Hepatic stellate cell (primary cell): ENCODE measurements around the gene ZNF641.

Experiments
- DNase-seq: peaks from one replicate; pipeline ENCODE4 v3.0.0; 2011; ENCODE audit warnings: low spot score

ZNF641 gene

DNA sequence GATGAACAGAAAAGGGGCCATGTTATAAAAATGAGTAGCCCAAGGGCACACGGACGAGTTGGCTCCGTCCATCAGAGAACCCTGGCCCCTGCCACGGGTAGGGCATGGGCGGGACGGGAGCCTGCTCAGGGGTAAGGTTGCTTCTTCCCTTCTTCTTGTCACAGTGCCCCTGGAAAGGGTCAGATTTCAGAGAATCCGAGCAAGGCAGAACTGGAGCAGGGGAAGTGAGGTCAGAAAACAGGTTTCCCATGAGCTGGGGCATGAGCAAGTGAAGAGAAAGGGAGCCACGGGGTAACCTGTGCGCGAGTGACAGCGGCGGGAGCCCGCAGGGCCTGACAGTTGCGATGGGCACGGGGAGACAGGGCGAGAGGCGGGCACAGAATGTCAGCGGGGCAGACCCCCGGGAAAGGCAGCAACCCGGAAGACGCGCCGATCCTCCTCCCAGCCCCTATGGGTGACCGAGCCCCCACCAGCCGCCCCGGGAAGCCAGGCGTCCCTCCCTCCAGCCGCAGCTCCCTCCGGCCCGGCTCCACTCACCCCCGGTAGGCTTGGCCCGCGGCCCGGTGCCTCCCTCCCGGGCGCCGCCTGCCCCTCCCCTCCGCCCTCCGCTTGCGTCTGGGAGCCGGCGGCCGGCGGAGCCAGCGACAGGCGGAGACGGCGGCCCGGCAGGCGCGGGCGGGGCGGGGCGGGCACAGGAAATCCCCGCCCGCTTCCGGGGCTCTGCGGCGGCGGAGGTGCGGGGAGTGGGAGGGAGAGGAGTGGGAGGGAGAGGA is at the start of gene ZNF641:
TSS of gene ZNF641 (minus strand) at position 671 of the 773 bp plus-strand sequence. CDS start 2,829 bp downstream, outside the sequence.
- peak; percentile 61 for DNase-seq

DNA sequence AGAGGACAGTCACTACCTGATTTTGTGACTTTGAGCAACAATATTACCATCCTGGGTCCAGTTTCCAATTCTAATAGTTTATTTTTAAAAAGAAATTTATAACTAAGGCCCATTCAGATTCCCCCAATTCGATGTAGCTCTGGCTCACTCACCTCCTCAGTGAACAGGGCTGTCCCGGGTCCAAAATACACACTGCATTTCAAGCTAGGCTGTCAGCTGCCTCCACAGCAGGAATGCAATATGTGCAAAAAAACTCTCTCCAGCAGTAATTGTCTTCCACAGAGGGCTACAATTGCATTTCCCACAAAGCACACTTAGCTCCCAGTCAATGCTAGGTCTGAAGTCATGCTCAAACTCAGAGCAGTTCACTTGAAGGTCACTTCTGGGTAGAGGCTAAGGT is 39.3 kb upstream of the ZNF641 start:
- DNase-seq: no peak

DNA sequence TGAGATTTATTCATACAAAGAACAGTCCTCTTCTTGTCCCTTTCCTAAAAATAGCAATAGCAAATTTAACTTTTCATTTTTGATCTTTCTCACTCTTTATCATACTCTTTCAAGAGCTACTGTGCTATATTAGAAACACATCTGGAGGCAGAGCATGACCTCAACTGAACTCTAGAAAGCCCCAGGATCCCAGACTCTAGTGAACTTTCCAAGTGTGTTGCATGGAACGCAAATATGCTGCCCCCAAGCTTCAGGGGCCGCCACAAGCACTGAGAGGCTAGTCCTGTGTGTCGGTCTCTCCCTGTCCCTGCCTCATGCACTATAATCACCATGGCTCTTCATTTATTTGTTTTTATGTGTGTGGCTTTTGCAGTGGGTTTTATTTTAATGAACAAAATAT is 38.7 kb upstream of the ZNF641 start:
- DNase-seq: no peak

DNA sequence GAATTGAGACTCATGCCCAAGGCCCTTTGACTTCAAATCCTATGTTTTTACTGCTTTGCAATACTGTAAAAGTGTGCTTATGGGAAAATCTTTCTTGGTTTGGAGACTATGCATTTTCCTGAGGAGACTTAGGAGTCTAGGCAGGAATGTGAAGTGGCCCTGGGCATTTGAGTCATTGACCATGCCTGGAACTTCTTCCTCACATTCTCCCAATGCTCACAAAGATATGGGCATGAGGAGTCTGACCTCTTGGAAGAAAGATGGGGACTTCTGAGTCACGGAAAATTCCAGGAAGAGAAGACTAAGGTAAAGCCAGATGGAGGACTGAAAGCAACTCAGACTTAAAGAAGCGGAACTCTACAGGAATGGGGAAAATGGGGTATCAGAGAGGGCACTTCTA is 38.2 kb upstream of the ZNF641 start:
- DNase-seq: no peak

DNA sequence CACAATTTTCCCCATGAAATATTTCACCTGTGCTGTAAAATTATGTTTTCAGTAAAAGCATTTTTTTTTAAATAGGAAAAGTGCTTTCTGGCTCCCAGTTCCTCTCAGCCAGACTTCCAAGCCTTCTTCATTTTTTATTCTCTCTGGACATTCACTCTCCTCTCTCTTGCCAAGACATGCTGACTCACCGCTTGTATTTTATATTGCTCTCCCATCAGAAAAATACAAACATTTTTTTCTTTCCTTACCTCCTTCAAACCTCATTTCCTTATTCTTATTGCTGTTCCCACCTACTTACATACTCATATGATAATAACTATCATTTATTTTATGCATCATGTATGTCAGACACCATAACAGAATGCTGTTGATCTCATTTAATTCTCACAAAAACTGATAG is 37.7 kb upstream of the ZNF641 start:
- no peak for DNase-seq

DNA sequence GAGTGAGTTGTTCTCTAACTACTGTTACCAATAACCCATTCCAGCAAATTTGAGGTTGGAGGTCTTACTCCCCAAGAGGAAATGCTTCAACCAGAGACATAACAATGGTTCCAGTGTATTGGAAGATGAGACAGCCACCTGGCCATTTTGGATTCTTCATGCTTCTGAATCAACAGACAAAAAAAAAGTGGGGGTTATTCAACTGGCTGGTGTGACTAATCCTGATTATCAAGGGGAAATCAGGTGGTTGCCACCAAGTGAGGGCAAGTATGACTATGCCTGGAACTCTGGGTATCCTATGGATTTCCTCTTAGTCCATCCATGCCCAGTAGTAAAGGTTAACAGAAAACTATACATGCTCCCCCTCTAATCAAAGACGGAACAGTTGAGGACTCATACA is 29.9 kb upstream of the ZNF641 start:
- no peak for DNase-seq

DNA sequence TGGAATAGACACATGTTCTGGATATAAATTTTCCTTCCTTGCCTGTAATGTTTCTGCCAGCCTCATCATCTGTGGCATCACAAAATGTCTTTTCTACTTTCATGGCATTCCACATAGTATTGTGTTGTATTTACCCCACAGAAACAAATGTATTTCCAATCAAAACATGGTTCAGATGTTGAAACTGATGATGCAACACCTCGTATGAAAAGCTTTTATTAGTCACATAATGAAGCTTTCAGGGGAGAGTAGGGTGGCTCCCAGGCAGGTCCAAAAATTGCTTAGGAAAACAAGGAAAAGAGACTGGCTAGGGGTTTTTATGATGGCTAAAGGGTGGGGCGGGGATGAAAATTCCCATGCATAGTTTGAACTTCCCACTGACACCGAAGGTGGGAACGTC is 29.1 kb upstream of the ZNF641 start:
- no peak for DNase-seq

DNA sequence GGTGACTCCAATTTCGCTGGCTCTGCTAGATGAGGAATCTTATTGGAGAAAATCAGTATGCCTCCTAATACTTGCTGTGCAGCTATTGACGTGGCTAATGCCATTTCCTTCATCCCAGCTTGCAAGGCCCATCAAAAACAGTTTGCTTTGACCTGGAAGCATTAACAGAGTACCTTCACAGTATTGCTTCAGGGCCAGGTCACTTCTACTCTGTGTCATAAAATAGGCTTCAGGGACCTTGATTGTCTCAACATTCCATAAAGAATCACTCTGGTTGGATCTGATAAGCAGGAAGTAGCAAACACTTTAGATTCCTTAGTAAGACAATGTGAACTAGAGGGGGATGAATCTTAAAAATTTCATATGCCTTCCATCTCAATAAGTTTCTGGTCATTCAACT is 26.9 kb upstream of the ZNF641 start:
- DNase-seq: no peak

DNA sequence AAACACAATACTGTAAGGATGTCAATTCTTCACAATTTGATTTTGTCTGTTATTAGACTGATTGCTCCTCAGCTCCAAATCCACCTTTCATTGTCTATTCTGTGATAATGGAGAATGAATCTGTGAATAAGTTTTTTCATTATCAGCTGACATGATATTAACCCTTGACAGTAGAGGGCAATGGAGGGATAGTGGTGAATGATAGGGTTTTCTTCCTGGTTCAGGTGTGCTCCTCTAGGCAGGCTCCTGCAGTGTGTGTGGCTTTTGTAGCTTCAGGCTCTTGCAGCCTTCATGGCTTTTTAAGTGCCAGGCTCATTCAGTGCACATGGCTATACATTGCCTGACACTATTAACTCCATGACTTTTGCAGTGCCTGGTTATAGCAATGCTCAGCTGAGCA is 23.4 kb upstream of the ZNF641 start:
- no peak for DNase-seq

DNA sequence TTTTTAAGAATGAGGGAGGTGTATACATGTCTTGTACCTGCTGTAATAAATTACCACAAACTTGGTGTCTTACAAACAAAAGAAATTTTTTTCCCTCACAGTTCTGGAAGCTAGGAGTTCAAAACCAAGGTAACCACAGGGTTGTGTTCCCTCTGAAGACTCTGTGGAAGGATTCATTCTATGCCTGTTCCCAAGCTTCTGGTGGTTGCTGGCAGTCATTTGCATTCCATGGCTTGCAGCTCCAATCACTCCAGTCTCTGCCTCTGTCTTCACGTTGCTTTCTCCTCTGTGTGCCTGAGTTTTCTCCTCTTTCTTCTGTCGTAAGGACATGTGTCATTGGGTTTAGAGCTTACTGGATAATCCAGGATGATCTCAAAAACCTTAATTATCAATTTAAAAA is 15.4 kb upstream of the ZNF641 start:
- no peak for DNase-seq

DNA sequence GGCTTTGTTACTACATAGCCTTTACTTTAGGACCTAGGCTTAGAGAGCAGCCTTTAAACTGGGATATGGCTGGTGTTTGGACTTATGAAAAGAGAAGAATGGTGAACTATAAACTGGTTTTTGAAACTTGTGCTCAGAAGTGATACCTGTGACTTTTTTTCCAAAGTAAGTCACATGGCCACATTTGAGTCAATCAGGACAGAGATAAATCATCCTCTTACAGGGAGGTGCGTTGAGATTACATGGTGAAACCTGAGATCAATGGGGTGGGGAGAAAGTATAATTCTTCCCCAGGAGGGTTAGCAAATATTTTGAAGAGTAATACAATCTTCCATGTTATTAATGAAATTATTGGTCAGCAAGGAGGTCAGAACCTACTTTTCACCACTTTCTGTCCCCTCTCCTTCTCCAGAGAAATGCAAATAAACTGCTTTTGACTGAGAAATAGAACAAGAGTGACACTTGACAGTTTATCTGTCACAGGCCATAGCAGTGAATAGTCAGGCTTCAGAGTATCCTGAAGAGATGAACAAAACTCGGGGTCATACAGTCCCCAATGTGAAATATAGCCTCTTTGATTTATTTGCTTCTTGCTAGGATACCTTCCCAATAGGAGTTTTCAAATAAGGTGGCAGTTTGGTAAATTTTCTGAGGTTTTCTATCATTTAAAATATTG is 11.1 kb upstream of the ZNF641 start:
- no peak for DNase-seq

DNA sequence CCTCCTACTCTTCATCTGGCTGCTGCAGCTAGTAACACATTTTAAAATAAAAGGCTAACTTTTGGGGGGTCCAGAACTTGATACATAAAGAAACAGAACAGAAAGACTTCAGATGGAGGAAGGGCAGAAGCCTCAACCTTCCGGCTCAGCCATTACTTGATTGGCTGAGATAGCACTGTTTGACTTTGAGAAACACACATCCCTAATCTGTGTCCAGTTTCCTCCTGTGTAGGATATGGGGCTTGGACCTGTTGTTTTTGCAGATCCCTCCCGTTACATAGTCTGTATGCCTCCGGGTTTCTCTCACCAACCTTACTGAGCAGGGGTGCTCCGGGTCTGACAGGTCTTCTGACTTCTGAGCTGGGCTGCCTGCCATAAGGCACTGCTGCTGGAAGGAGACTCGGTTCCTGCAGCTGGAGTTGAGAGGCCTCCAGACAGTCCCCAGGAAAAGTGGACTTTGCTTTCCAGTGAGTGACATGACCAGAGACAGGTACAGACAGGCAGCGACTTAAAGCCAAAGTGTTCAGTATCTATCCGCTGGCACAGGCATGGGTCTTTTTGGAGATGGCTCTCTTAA is 8.3 kb upstream of the ZNF641 start:
- DNase-seq: no peak

DNA sequence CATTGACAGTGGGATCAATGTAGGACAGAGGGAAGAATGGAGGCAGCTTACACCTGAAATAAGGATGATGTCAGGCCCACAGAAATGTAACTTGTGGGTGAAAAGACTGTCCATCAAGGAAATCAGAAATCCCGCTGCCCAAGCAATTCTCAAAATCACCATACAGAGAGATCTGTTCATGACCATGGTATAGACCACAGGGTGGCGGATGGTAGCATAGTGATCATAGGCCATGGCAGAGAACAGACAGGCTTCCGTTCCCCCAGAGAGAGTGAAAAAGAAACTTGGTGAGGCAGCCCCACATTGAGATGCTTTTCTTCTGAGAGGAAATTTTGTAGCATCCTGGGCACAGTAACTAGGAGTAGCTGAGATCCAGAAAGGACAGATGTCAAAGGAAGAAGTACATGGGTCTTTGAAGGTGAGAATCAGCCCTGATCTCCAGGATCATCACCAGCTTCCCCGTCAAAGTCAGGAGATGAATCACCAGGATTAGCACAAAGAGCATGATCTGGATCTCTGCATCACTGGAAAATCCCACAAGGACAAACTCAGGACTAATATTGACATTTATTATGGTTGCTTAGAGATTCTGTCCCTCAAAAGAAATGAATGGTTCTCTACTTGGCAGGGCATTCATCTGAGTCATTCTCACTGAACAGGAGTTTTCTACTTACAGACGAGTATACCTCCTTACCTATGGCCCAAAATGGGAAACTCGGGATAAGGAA is 5.5 kb upstream of the ZNF641 start:
- no peak for DNase-seq

DNA sequence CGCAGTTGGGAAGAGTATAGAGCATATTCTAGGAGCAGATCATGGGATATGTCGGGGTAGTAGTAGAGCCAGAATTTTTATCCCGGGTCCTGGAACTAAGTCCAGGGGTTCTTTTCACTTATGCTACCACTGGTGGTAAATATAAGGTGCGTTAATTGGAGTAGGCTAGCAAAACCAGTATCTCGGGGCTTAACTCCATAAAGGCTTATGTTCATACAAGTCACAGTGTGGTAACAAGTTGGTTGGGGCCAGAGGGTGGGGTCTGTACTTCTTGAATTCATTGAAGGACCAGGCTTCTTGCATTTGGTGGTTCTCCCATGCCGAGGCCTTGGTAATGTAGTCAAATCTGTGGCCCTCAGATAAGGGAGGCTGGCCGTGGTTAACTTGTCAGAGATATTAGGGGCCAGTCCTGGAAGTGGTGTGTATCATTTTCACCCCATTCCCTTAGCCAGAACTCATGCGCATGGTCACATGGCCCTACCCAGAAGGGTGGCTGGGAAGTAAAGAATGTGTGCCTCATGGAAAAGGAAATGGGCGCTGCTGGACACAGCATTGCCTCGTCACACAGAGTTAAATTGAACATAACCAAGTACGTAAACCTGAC is 1.5 kb upstream of the ZNF641 start:
- DNase-seq: no peak

DNA sequence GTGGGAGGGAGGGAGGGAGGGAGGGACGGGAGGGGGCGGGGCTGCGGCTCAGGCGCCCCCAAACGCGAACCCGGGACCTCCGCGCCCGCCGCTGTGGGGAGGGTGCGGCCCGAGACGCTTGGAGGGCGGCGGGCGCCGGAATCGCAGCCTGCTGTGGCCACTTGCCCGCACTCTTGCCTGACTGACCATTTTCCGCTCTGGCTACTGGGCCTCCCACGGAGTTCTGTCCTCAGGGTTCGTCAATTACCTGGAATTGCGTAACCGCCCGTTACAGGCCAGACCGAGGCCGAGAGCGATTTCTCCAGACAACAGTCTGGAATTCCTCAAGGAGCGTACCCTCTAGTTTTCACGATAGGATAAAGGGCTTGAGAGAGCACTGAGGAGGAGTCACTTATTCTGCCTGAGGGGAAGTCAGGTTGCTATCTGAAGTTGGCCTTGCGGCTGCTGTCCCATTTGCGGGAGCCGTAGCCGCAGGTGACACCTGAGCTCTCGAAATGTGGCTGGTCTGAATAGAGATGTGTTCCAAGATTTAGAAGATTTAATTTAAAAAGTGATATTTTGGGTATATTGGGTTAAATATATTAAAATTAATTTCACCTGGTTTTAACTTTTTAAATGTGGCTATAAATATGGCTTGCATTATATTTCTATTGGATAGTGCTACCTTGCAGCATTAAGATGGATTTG is 446 bp upstream of the ZNF641 start:
- peak; percentile 49 for DNase-seq

DNA sequence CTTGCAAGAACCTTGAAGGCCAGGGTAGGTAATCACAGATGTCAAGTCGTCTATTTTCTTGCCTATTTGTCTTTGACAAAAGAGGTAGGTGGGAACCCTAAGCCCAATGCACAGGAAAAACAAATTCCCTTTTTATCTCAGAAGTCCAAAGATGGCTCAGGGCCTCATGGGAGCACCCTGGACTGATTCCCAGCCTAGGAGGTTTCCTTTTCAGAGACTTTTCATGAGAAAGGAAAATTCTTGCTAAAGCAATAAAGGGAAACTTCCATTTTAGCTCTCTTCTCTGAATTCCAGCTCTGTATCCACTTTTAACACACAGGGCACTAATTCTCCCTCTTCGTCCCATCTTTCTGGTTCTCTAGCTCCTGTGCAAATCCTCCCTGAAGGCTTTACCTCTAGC is 1.2 kb downstream of the ZNF641 start:
- DNase-seq: no peak

DNA sequence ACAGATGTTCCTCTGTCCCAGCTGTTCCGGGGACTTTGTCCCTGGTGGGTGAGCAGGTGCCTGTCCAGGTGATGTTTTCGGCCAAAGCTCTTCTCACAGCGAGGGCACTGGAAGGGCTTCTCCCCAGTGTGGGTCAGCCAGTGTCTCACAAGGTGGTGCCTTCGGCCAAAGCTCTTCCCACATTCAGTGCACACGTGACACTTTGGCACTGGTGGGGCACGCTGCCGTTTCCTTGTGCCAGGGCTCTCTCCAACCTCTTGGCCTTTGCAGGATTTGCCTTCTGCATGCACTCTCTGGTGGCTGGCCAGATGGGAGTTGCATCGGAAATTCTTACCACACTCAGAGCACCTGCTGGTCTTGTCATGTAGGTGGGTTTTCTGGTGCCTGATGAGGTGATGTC is 7.7 kb downstream of the ZNF641 start:
- no peak for DNase-seq

DNA sequence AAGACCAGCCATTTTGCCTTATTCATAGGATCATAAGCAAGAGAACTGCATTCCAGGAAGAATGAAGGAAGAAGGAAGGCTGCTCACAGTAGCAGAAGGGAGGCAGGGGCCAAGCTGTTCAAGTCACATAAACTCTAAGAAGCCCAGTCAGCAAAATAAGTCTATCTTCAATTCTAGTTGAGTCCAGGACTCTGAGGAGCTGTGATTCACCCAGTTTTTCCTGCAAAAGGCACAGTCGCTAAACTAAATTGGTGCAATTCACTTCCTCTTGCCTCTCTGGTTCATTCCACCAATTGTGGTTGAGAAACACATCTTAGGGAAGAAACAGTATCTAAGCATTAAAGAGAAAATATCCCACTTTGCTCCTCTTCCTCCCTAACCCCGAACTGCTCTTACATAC is 9.8 kb downstream of the ZNF641 start:
- no peak for DNase-seq

DNA sequence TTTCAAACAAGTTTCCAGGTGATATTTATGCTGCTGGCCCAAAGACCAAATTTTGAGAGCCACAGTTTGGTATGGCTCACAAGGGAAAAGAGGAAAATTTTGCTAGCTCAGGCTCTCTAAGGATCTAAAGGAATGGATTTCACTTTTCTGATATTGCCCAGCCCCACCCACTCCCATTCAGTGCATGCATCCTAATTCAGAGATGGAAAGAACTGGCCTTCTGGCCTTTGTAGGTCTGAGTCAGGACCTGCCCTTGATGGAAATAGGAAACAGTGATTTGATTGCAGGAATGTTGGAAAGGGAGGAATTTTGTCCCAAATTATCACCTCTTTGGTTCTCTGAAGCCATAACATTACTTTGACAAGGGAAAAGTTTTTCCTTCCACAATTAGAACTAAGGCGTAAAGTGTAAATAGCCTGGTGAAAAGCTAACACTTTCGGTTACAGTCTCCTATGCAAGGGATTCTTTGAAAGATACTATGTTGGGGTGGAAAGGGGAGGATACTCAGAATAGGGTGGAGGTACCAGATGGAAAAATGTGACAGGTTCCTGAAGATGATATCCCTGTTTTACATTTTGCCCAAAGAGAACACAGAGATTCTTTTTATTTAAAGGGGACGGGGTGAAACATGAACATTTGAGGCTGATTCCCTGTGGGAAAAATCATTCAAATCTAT is 11.1 kb downstream of the ZNF641 start:
- DNase-seq: no peak

DNA sequence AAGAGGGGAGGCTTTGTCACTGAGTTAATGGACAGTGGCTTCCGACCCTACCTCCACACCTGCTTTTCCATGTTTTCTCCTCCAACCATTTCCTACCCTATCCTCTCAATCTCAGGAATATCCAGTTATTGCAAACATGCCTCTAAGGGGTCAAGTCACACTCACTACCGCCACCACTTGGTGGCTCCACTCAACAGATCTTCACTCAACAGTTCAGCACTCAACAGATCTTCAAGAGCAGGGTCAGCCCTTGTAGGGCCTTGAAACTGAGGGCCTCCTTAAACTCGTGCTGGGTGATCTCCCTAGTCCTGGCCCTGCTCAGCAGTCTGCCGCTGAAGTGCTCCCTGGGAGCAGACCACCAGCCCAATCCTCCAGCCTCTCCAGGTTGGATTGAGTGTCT is 14.2 kb downstream of the ZNF641 start:
- DNase-seq: no peak

DNA sequence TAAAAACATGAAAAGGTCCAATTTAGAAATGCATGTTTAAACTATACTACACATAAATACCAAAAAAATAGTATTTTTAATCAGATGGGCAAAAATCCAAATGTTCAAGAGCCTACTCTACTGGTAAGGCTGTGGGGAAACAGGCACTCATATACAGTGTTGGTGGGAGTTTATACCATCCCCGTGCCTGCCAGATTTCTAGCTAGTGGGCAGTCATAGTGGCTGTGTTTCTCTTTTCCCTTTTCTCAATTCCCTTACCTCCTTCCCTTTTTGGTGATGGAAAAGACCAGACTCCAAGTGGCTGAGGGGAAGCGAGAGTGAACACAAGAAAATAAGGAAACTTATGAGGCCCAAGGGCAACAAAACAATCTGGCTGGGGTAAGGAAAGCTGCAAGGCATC is 14.7 kb downstream of the ZNF641 start:
- DNase-seq: no peak
